Activated CD8-positive, alpha-beta T cell treated with anti-CD3 and anti-CD28 coated beads for 36 hours (primary cell): ENCODE data around the gene ANTKMT. TPM values are rescaled to one million over a fixed set of nuclear protein-coding genes. Genes with fewer than 3 reads are reported as not detected.

Experiments used
- ATAC-seq: fragments of 200-7000 bp; cut with Tn5 transposase; one replicate; pipeline ENCODE4 v1.10.0; 2021; ENCODE audit warnings: mild to moderate bottlenecking, moderate library complexity
- CTCF ChIA-PET: fragments of 350-600 bp; sonication (Branson Sonifier 250); formaldehyde crosslinking; loops from one replicate; lab custom pipeline; 2021; ENCODE audit warnings: antibody characterized with exemption; lab: Charles Lee
- POLR2A ChIA-PET: fragments of 350-600 bp; sonication (Branson Sonifier 250); formaldehyde crosslinking; loops from one replicate; lab custom pipeline; 2021; ENCODE audit warnings: antibody characterized with exemption; lab: Charles Lee
- DNase-seq: peaks from one replicate; pipeline ENCODE4 v3.0.0-alpha.2; 2020
- H3K27ac Mint-ChIP-seq: one replicate; pipeline ENCODE4 v1.8.0; 2021; ENCODE audit warnings: mild to moderate bottlenecking, mixed read lengths
- H3K27me3 Mint-ChIP-seq: one replicate; pipeline ENCODE4 v1.8.0; 2021; ENCODE audit warnings: mixed read lengths
- H3K36me3 Mint-ChIP-seq: one replicate; pipeline ENCODE4 v1.8.0; 2021; ENCODE audit warnings: low read depth, mixed read lengths
- H3K4me1 Mint-ChIP-seq: one replicate; pipeline ENCODE4 v1.8.0; 2021; ENCODE audit warnings: low read depth, mixed read lengths
- H3K4me3 Mint-ChIP-seq: one replicate; pipeline ENCODE4 v1.8.0; 2021; ENCODE audit warnings: mild to moderate bottlenecking, moderate library complexity, mixed read lengths
- H3K9me3 Mint-ChIP-seq: one replicate; pipeline ENCODE4 v1.8.0; 2021; ENCODE audit warnings: mixed read lengths
- CTCF ChIP-seq: fragments of 200-600 bp; IDR thresholded peaks from one replicate; pipeline ENCODE4 v1.8.0; 2022; ENCODE audit warnings: antibody characterized with exemption, mild to moderate bottlenecking
- intact Hi-C: fragments of 100-400 bp; cut with micrococcal nuclease; formaldehyde crosslinking; loops from one replicate; pipeline ENCODE4 v1.10.0; 2022
- total RNA-seq, 2 experiments: library from RNA; stranded (reverse); gene quantifications; one replicate each; pipeline ENCODE4 v1.2.3, GENCODE V29; 2021

ANTKMT gene
- total RNA-seq, 2 experiments from 2014 or later = 34.3 to 38.4 TPM

DNA sequence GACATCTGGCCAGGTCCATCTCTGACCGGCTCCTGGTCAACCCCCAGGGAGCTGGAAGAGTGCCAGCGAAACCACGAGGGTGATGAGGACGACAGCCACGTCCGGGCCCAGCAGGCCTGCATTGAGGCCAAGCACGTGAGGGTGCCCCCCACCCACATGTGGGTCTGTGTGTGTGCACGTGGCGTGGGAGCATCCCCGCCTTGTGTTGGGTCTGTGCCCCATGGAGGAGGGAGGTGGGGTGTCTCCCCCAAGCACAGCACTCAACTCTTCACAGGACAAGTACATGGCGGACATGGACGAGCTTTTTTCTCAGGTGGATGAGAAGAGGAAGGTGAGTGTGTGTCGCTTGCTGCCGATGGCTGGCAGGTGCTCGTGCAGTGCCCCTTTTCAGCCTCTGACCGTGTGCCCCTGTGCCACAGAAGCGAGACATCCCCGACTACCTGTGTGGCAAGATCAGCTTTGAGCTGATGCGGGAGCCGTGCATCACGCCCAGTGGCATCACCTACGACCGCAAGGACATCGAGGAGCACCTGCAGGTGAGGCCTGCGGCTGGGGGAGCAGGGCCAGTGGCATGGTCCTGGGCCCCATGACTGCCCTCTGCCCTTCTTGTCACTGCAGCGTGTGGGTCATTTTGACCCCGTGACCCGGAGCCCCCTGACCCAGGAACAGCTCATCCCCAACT, 39.1 kb upstream of the ANTKMT start:
- peaks cover 26% of the 10 kb centered on the region for H3K36me3 Mint-ChIP-seq
- intact Hi-C loops = no loop called here
- H3K9me3 Mint-ChIP-seq = no peaks in the 10 kb centered on the region
- no peaks in the 10 kb centered on the region for H3K27me3 Mint-ChIP-seq
- peak overlapping the region; percentile 83 for H3K4me3 Mint-ChIP-seq
- POLR2A ChIA-PET = interaction anchor here (0.6 to 2.7 kb wide), 9 partner anchors 8 to 46 kb away, joined by 3 to 11 read pairs (median 4); partner anchors contain the start of genes METTL26, RHOT2 and WDR90
- H3K27ac Mint-ChIP-seq = peak overlapping the region; percentile 38
- ATAC-seq (no peak), DNase-seq (no peak)
- TF ChIP-seq CTCF = no peak
- peaks cover 47% of the 10 kb centered on the region for H3K4me1 Mint-ChIP-seq
- CTCF ChIA-PET = interaction anchor here (1.0 to 1.7 kb wide), 4 partner anchors 14 to 104 kb away, joined by 3 to 7 read pairs (median 6); partner anchors contain the start of gene RHOT2

DNA sequence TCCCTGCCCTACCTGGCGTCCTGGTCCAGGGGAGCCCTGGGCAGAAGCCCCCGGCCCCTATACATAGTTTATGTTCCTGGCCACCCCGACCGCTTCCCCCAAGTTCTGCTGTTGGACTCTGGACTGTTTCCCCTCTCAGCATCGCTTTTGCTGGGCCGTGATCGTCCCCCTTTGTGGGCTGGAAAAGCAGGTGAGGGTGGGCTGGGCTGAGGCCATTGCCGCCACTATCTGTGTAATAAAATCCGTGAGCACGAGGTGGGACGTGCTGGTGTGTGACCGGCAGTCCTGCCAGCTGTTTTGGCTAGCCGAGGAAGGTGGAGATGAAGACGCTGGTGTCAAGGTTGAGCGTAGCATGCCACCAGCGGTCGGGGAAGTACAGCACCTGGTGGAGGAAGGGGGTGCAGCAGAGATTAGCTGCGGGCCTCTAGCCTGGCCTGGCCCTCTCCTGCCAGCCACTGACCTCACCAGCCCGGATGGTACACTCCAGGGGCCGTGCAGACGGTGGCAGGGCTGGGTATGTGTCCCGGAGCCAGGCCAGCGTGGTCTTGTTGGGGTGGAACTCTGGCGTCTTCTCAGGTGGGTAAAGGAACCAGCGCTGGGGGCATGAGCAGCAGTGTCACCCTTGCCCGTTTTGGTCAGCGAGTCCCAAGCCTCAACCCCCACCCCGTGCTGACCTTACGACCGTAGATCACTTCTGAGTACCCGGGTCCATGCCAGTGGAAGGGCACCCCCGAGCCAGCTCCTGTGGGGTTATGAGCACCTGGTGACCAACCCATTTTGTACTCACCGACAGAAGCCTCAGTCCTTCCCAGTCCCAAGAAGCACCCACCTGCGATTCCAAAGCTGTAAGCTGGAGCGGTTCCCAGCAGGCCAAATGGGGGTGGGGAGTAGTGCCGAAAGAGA, 38.2 kb upstream of the ANTKMT start:
- ATAC-seq = no peak
- no peak for TF ChIP-seq CTCF
- H3K27me3 Mint-ChIP-seq = no peaks in the 10 kb centered on the region
- H3K27ac Mint-ChIP-seq = peak overlapping the region; percentile 68
- CTCF ChIA-PET = interaction anchor here (1.5 to 1.7 kb wide), 2 partner anchors 29 to 35 kb away, joined by 6 to 7 read pairs; no protein-coding TSS in a partner anchor
- peaks cover 47% of the 10 kb centered on the region for H3K4me1 Mint-ChIP-seq
- intact Hi-C loops = no loop called here
- POLR2A ChIA-PET = interaction anchor here (0.6 to 1.7 kb wide), 5 partner anchors 13 to 45 kb away, joined by 4 to 8 read pairs (median 4); partner anchors contain the start of gene RHOT2
- DNase-seq = no peak
- H3K9me3 Mint-ChIP-seq = no peaks in the 10 kb centered on the region
- H3K4me3 Mint-ChIP-seq = peak overlapping the region; percentile 83
- peaks cover 26% of the 10 kb centered on the region for H3K36me3 Mint-ChIP-seq

GRCh38 chr16:683396-684070, 37.4 kb upstream of the ANTKMT start:
- Mint-ChIP-seq H3K27ac (peak overlapping the region; percentile 68), H3K4me1 (peaks cover 48% of the 10 kb centered on the region)
- CTCF ChIA-PET = interaction anchor here (1.0 kb wide), 1 partner anchor 32 kb away, joined by 3 read pairs; no protein-coding TSS in a partner anchor

More at GRCh38 chr16:683396-684070, 37.4 kb upstream of the ANTKMT start:
- Mint-ChIP-seq H3K4me3 (peak overlapping the region; percentile 83), H3K36me3 (peaks cover 26% of the 10 kb centered on the region), H3K9me3 (no peaks in the 10 kb centered on the region), H3K27me3 (no peaks in the 10 kb centered on the region)
- no peak for TF ChIP-seq CTCF
- DNase-seq (no peak), ATAC-seq (no peak)
- POLR2A ChIA-PET = interaction anchor here (0.6 to 1.7 kb wide), 7 partner anchors 9 to 158 kb away, joined by 3 to 8 read pairs (median 3); partner anchors contain the start of genes METTL26 and WDR90
- intact Hi-C loops = no loop called here
